GM10266 (cell line): Measurements from ENCODE around the gene FUT8.
A peak's percentile ranks its signal among the peaks of the same experiment; 100 is the strongest.

ENCODE experiments used
- DNase-seq: peaks from one replicate; pipeline ENCODE4 v3.0.0; 2012; ENCODE audit errors: extremely low spot score
- CTCF ChIP-seq: IDR thresholded peaks from 2 replicates; pipeline ENCODE4 v1.5.1; 2012; ENCODE audit warnings: mild to moderate bottlenecking, low read depth; ENCODE audit not compliant: control insufficient read depth, insufficient read depth; ENCODE audit errors: missing control alignments

The FUT8 gene

GRCh38 chr14:65403231-65403630 lies 9.3 kb upstream of the FUT8 start:
- TF ChIP-seq CTCF: no peak
- DNase-seq: no peak

- TF ChIP-seq CTCF: no peak
- no peak for DNase-seq
These were observed 4.4 kb upstream of the FUT8 start for GRCh38 chr14:65408113-65408512.

DNA sequence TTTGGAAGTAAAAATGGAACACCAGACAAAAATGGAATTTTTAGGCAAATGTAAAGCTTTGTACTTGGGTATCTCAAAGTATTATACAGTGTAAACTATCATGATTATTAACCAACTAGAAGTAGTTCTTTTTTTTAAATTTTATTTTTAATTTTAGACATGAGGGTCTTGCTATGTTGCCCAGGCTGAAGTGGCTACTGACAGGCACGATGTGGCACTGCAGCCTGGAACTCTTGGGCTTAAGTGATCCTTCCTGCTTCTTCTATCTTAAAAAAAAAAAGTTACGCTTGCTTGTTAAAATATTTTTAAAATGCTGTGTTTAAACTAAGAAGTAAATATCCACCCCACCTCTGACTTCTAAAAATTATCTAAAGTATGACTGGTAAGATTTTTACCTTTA lies 1.9 kb upstream of the FUT8 start:
- no peak for DNase-seq
- TF ChIP-seq CTCF: no peak

DNA sequence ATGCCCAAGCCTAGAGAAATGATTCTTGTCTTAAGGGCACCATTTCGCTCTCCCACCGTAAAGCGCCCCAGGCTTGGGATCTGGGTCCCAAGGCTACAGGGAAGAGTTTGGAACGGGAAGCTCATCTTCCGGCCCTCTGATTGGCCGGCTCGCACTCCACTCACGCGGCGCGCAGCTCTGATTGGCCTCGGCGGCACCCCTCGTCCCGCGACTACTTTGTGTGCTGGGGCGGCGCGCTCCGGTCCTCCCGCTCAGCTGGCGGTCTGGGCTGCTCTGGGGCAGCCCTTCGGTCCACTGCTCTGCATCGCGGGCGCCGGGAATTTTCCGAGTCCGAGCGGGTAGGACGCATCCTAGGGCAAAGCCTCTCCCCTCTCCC lies 886 bp upstream of the FUT8 start:
- peak; percentile 85 for DNase-seq
- no peak for TF ChIP-seq CTCF

GRCh38 chr14:65412856-65413738 lies 567 bp downstream of the FUT8 start:
- peak; percentile 23 for DNase-seq
- TF ChIP-seq CTCF: peak; percentile 6

- TF ChIP-seq CTCF: no peak
These were observed 1.2 kb downstream of the FUT8 start for GRCh38 chr14:65413739-65414045.

GRCh38 chr14:65414961-65415589 lies 2.5 kb downstream of the FUT8 start:
- peak; percentile 34 for DNase-seq
- TF ChIP-seq CTCF: peak; percentile 44

More at GRCh38 chr14:65413739-65414045, 1.2 kb downstream of the FUT8 start:
- DNase-seq: no peak
